ENCODE results near the gene C17orf100.

- TF ChIP-seq CTCF (conservative IDR thresholded peaks at IDR 0.05 in 1 of 2, IDR thresholded peaks at IDR 0.05 in 1 of 2; ENCODE audit: low read depth in 1 of 2, low read length in 2 of 2), result no peak
- no peak for TF ChIP-seq EZH2 (IDR thresholded peaks at IDR 0.05; ENCODE audit: low read length, missing control alignments)
These were observed 9.0 kb upstream of the C17orf100 start for GRCh38 chr17:6642592-6642991.
